ENCODE measurements around the gene PPWD1. TPM values are rescaled to one million over a fixed set of nuclear protein-coding genes. Genes with fewer than 3 reads are reported as not detected.

The PPWD1 gene
- polyA plus RNA-seq, 1 donor from 2014 or later: 121 TPM

- H3K36me3 ChIP-seq (ENCODE audit: insufficient read depth, low read length): no peaks in the 10 kb centered on the region
- H2AFZ ChIP-seq (ENCODE audit: low read depth, low read length): no peak overlapping the region
- peaks cover 2% of the 10 kb centered on the region for H3K79me2 ChIP-seq (replicated peaks; ENCODE audit: insufficient read depth, low read length)
- H4K20me1 ChIP-seq (ENCODE audit: insufficient read depth): no peaks in the 10 kb centered on the region
- no peaks in the 10 kb centered on the region for H3K9me2 ChIP-seq (ENCODE audit: insufficient read depth, low read length)
- no peaks in the 10 kb centered on the region for H3F3A ChIP-seq (ENCODE audit: insufficient read depth, low read length, poor library complexity, severe bottlenecking)
- H3K9me3 ChIP-seq (ENCODE audit: low read length): no peaks in the 10 kb centered on the region
- H3K4me2 ChIP-seq (ENCODE audit: low read length): no peak overlapping the region
- H3K27me3 ChIP-seq (ENCODE audit: insufficient read depth, low read depth, low read length): no peaks in the 10 kb centered on the region
- TF ChIP-seq POLR2AphosphoS5 (IDR thresholded peaks at IDR 0.05) (no peak), MXI1 (conservative IDR thresholded peaks at IDR 0.05; ENCODE audit: poor library complexity, severe bottlenecking) (no peak), TAF1 (IDR thresholded peaks at IDR 0.05; ENCODE audit: low read depth) (no peak), EZH2 (IDR thresholded peaks at IDR 0.05; ENCODE audit: borderline replicate concordance, insufficient read depth, low read length, poor library complexity, severe bottlenecking) (no peak), REST (IDR thresholded peaks at IDR 0.05; ENCODE audit: borderline replicate concordance) (no peak), RAD21 (conservative IDR thresholded peaks at IDR 0.05) (no peak), EP300 (conservative IDR thresholded peaks at IDR 0.05; ENCODE audit: poor library complexity, severe bottlenecking) (no peak), SMC3 (conservative IDR thresholded peaks at IDR 0.05; ENCODE audit: poor library complexity) (no peak)
- TF ChIP-seq, protein P1, sequence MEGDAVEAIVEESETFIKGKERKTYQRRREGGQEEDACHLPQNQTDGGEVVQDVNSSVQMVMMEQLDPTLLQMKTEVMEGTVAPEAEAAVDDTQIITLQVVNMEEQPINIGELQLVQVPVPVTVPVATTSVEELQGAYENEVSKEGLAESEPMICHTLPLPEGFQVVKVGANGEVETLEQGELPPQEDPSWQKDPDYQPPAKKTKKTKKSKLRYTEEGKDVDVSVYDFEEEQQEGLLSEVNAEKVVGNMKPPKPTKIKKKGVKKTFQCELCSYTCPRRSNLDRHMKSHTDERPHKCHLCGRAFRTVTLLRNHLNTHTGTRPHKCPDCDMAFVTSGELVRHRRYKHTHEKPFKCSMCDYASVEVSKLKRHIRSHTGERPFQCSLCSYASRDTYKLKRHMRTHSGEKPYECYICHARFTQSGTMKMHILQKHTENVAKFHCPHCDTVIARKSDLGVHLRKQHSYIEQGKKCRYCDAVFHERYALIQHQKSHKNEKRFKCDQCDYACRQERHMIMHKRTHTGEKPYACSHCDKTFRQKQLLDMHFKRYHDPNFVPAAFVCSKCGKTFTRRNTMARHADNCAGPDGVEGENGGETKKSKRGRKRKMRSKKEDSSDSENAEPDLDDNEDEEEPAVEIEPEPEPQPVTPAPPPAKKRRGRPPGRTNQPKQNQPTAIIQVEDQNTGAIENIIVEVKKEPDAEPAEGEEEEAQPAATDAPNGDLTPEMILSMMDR (IDR thresholded peaks at IDR 0.05; ENCODE audit: poor library complexity, severe bottlenecking): no peak
- H3K9ac ChIP-seq (ENCODE audit: low read length): no peak overlapping the region
- H3K27ac ChIP-seq (ENCODE audit: low read length): no peak overlapping the region
- no peak overlapping the region for H3K4me3 ChIP-seq (ENCODE audit: low read length)
Measured at GRCh38 chr5:65555287-65555686, 7.8 kb upstream of the PPWD1 start.

DNA sequence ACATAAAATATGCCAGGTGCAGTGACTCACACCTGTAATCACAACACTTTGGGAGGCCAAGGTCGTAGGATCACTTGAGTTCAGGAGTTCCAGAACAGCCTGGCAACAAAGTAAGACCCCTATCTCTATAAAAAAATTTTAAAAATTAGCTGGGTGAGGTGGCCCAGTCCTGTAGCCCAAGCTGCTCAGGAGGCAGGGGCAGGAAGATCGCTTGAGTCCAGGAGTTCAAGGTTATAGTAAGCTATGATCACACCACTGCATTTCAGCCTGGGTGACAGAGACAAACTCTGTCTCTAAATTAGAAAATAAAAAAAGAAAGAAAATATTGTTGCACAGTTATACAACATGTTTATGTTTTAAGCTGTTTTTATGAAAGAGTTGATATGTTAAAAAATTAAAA is 6.9 kb upstream of the PPWD1 start:
- Histone ChIP-seq H2AFZ (ENCODE audit: low read depth, low read length) (no peak overlapping the region), H3K9me3 (ENCODE audit: low read length) (no peaks in the 10 kb centered on the region), H3F3A (ENCODE audit: insufficient read depth, low read length, poor library complexity, severe bottlenecking) (no peaks in the 10 kb centered on the region), H3K27ac (ENCODE audit: low read length) (no peak overlapping the region), H3K36me3 (ENCODE audit: insufficient read depth, low read length) (no peaks in the 10 kb centered on the region), H3K79me2 (replicated peaks; ENCODE audit: insufficient read depth, low read length) (peaks cover 11% of the 10 kb centered on the region), H4K20me1 (ENCODE audit: insufficient read depth) (no peaks in the 10 kb centered on the region), H3K27me3 (ENCODE audit: insufficient read depth, low read depth, low read length) (no peaks in the 10 kb centered on the region), H3K4me3 (ENCODE audit: low read length) (no peak overlapping the region), H3K9me2 (ENCODE audit: insufficient read depth, low read length) (no peaks in the 10 kb centered on the region), H3K9ac (ENCODE audit: low read length) (no peak overlapping the region), H3K4me2 (ENCODE audit: low read length) (no peak overlapping the region)
- no peak for TF ChIP-seq EZH2 (IDR thresholded peaks at IDR 0.05; ENCODE audit: borderline replicate concordance, insufficient read depth, low read length, poor library complexity, severe bottlenecking)
- TF ChIP-seq POLR2AphosphoS5 (IDR thresholded peaks at IDR 0.05): no peak
- no peak for TF ChIP-seq SMC3 (conservative IDR thresholded peaks at IDR 0.05; ENCODE audit: poor library complexity)
- TF ChIP-seq, protein P1 (IDR thresholded peaks at IDR 0.05; ENCODE audit: poor library complexity, severe bottlenecking): no peak
- no peak for TF ChIP-seq TAF1 (IDR thresholded peaks at IDR 0.05; ENCODE audit: low read depth)
- TF ChIP-seq REST (IDR thresholded peaks at IDR 0.05; ENCODE audit: borderline replicate concordance): no peak
- TF ChIP-seq MXI1 (conservative IDR thresholded peaks at IDR 0.05; ENCODE audit: poor library complexity, severe bottlenecking): no peak
- TF ChIP-seq RAD21 (conservative IDR thresholded peaks at IDR 0.05): no peak
- TF ChIP-seq EP300 (conservative IDR thresholded peaks at IDR 0.05; ENCODE audit: poor library complexity, severe bottlenecking): no peak

Data from neural cell (in vitro differentiated cells).